Measurements from ENCODE around the gene SERGEF. TPM values are rescaled to one million over a fixed set of nuclear protein-coding genes. Genes with fewer than 3 reads are reported as not detected.

Gene SERGEF
- total and polyA plus RNA-seq, 2 donors from 2014 or later = 33.2 to 63.0 TPM

GRCh38 chr11:17812865-17813187 is 200.0 kb downstream of the SERGEF start:
- intact Hi-C loops (cut with DNase I) = no loop called here
- Histone ChIP-seq H3K27ac (ENCODE audit: low read depth in 2 of 2, low read length in 2 of 2) (no peak overlapping the region), H3K4me1 (ENCODE audit: control insufficient read depth in 2 of 3, insufficient read depth in 2 of 3, low read depth in 1 of 3, low read length in 3 of 3) (peaks cover 4 to 22% (median 6%) of the 10 kb centered on the region in 3 donors), H3K4me3 (ENCODE audit: low read length in 3 of 3) (no peak overlapping the region), H3K36me3 (ENCODE audit: control insufficient read depth in 2 of 3, insufficient read depth in 3 of 3, low read length in 3 of 3) (no peaks in the 10 kb centered on the region), H3K27me3 (ENCODE audit: control insufficient read depth, insufficient read depth, low read length) (no peaks in the 10 kb centered on the region), H3K9ac (ENCODE audit: low read length in 3 of 3) (no peak overlapping the region), H3K9me3 (ENCODE audit: control insufficient read depth in 2 of 3, insufficient read depth in 1 of 3, low read length in 3 of 3) (no peaks in the 10 kb centered on the region)
- no peak for FAIRE-seq
- TF ChIP-seq CTCF (IDR thresholded peaks at IDR 0.05; ENCODE audit: borderline replicate concordance, extremely low read depth, insufficient read depth) = no peak
- no peak for DNase-seq

- Histone ChIP-seq H3K9ac (ENCODE audit: low read length in 3 of 3) (no peak overlapping the region), H3K27me3 (ENCODE audit: control insufficient read depth, insufficient read depth, low read length) (no peaks in the 10 kb centered on the region), H3K27ac (ENCODE audit: low read depth in 2 of 2, low read length in 2 of 2) (no peak overlapping the region), H3K4me3 (ENCODE audit: low read length in 3 of 3) (no peak overlapping the region), H3K4me1 (ENCODE audit: control insufficient read depth in 2 of 3, insufficient read depth in 2 of 3, low read depth in 1 of 3, low read length in 3 of 3) (peaks cover 4 to 22% (median 6%) of the 10 kb centered on the region in 3 donors), H3K36me3 (ENCODE audit: control insufficient read depth in 2 of 3, insufficient read depth in 3 of 3, low read length in 3 of 3) (no peaks in the 10 kb centered on the region), H3K9me3 (ENCODE audit: control insufficient read depth in 2 of 3, insufficient read depth in 1 of 3, low read length in 3 of 3) (no peaks in the 10 kb centered on the region)
- DNase-seq = peak in 3 of 5 donors; percentile 15 to 35 (median 29)
- TF ChIP-seq CTCF (IDR thresholded peaks at IDR 0.05; ENCODE audit: borderline replicate concordance, extremely low read depth, insufficient read depth) = no peak
- intact Hi-C loops (cut with DNase I) = no loop called here
- no peak for FAIRE-seq
Measured at GRCh38 chr11:17812091-17812864, 200.6 kb downstream of the SERGEF start.

- TF ChIP-seq CTCF (IDR thresholded peaks at IDR 0.05; ENCODE audit: borderline replicate concordance, extremely low read depth, insufficient read depth) = no peak
- no peak overlapping the region for H3K9ac ChIP-seq (ENCODE audit: low read length in 3 of 3)
Measured at GRCh38 chr11:17811352-17811751, 201.5 kb downstream of the SERGEF start.

More at GRCh38 chr11:17811352-17811751, 201.5 kb downstream of the SERGEF start:
- Histone ChIP-seq H3K27ac (ENCODE audit: low read depth in 2 of 2, low read length in 2 of 2) (no peak overlapping the region), H3K4me1 (ENCODE audit: control insufficient read depth in 2 of 3, insufficient read depth in 2 of 3, low read depth in 1 of 3, low read length in 3 of 3) (peaks cover 0 to 22% (median 6%) of the 10 kb centered on the region in 3 donors), H3K4me3 (ENCODE audit: low read length in 3 of 3) (no peak overlapping the region), H3K36me3 (ENCODE audit: control insufficient read depth in 2 of 3, insufficient read depth in 3 of 3, low read length in 3 of 3) (no peaks in the 10 kb centered on the region), H3K27me3 (ENCODE audit: control insufficient read depth, insufficient read depth, low read length) (no peaks in the 10 kb centered on the region), H3K9me3 (ENCODE audit: control insufficient read depth in 2 of 3, insufficient read depth in 1 of 3, low read length in 3 of 3) (no peaks in the 10 kb centered on the region)
- FAIRE-seq = no peak
- intact Hi-C loops (cut with DNase I) = no loop called here
- DNase-seq = no peak

Measured in kidney (tissue), 14 donors.